ENCODE data around the gene RPS6KC1. TPM values are rescaled to one million over a fixed set of nuclear protein-coding genes. Genes with fewer than 3 reads are reported as not detected.

Gene RPS6KC1
- total and polyA plus RNA-seq, 2 donors from 2014 or later: 6.3 to 13.8 TPM

DNA sequence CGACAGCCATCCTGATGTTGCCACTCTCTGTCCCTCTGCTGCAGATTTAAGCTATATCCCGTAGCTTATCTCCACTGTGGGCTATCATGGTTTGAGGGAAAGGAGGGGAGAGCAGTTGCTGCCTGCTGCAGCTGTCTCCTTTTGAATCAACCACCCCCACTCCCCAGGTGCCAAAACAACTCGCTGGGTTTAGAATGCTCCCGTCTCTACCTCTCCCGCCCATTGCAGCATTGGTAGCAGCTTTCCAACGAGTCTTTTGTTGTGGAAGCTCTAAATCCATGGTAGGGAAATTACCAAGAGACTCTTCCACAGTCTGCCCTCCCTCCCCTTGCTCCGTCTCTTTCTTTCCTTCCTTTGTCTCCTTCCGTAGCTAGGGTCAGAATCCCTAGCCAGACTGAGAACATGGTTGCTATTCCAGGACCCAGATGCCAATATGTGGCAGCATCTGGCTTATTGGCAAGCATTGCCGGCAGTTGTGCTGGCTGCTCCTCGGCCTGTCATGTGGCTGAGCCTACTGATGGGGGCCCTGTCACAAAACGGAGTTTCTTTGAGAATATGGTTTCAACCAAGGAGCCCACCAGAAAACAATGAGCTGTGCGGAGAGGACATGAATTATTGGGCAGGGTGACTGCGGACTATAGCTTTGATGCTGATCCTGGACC, 230.7 kb downstream of the RPS6KC1 start:
- Histone ChIP-seq H3K36me3 (ENCODE audit: control insufficient read depth in 2 of 3, insufficient read depth in 3 of 3, low read length in 3 of 3) (no peaks in the 10 kb centered on the region), H3K9ac (ENCODE audit: low read length in 3 of 3) (no peak overlapping the region), H3K27me3 (ENCODE audit: control insufficient read depth, insufficient read depth, low read length) (no peaks in the 10 kb centered on the region), H3K27ac (ENCODE audit: low read depth in 2 of 2, low read length in 2 of 2) (no peak overlapping the region), H3K9me3 (ENCODE audit: control insufficient read depth in 2 of 3, insufficient read depth in 1 of 3, low read length in 3 of 3) (no peaks in the 10 kb centered on the region), H3K4me3 (ENCODE audit: low read length in 3 of 3) (no peak overlapping the region), H3K4me1 (ENCODE audit: control insufficient read depth in 2 of 3, insufficient read depth in 2 of 3, low read depth in 1 of 3, low read length in 3 of 3) (no peaks in the 10 kb centered on the region)
- intact Hi-C loops (cut with DNase I): no loop called here
- TF ChIP-seq, protein P1, sequence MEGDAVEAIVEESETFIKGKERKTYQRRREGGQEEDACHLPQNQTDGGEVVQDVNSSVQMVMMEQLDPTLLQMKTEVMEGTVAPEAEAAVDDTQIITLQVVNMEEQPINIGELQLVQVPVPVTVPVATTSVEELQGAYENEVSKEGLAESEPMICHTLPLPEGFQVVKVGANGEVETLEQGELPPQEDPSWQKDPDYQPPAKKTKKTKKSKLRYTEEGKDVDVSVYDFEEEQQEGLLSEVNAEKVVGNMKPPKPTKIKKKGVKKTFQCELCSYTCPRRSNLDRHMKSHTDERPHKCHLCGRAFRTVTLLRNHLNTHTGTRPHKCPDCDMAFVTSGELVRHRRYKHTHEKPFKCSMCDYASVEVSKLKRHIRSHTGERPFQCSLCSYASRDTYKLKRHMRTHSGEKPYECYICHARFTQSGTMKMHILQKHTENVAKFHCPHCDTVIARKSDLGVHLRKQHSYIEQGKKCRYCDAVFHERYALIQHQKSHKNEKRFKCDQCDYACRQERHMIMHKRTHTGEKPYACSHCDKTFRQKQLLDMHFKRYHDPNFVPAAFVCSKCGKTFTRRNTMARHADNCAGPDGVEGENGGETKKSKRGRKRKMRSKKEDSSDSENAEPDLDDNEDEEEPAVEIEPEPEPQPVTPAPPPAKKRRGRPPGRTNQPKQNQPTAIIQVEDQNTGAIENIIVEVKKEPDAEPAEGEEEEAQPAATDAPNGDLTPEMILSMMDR (IDR thresholded peaks at IDR 0.05; ENCODE audit: borderline replicate concordance, extremely low read depth, insufficient read depth): no peak
- no peak for DNase-seq
- no peak for FAIRE-seq

DNA sequence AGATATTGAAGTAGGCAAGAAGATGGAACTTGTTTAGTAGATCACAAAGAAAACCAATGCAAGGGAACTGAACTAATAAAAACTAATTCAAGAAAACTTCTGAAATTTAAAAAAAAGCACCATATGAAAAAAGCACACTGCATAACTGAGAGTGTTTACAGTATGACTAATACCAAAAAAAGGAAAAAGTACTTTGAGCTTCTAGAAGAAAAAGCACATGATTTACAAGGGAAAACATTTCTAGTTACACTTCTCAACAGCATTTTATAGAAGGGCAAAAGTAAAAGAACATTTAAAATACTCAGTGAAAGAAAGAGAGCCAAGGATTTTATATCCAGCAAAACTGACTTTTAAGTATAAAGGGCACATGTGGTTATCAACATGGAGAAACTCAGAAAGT, 233.6 kb downstream of the RPS6KC1 start:
- no peak for FAIRE-seq
- Histone ChIP-seq H3K4me1 (ENCODE audit: control insufficient read depth in 2 of 3, insufficient read depth in 2 of 3, low read depth in 1 of 3, low read length in 3 of 3) (no peaks in the 10 kb centered on the region), H3K27me3 (ENCODE audit: control insufficient read depth, insufficient read depth, low read length) (no peaks in the 10 kb centered on the region), H3K36me3 (ENCODE audit: control insufficient read depth in 2 of 3, insufficient read depth in 3 of 3, low read length in 3 of 3) (no peaks in the 10 kb centered on the region), H3K9me3 (ENCODE audit: control insufficient read depth in 2 of 3, insufficient read depth in 1 of 3, low read length in 3 of 3) (no peaks in the 10 kb centered on the region), H3K27ac (ENCODE audit: low read depth in 2 of 2, low read length in 2 of 2) (no peak overlapping the region), H3K4me3 (ENCODE audit: low read length in 3 of 3) (no peak overlapping the region), H3K9ac (ENCODE audit: low read length in 3 of 3) (no peak overlapping the region)
- intact Hi-C loops (cut with DNase I): no loop called here
- DNase-seq: no peak
- TF ChIP-seq, protein P1 (IDR thresholded peaks at IDR 0.05; ENCODE audit: borderline replicate concordance, extremely low read depth, insufficient read depth): no peak

DNA sequence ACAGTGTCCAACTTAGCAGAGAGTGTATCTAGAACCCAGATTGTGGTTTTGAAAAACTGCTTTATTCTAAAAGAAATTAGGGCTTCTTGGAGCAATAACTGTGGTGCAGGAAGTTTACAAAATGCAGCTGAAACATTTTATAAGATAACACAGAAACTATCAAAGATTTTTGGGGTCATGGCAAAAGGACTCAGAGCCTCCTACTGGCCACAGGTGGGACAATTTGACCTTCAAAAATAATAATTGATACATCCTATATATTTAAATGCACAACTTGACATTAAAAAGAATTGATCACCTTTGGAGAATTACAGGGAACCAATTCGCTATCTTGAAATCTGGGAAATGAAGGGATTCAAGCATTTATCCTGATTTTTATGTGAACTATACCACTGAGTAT, 235.2 kb downstream of the RPS6KC1 start:
- Histone ChIP-seq H3K4me1 (ENCODE audit: control insufficient read depth in 2 of 3, insufficient read depth in 2 of 3, low read depth in 1 of 3, low read length in 3 of 3) (no peaks in the 10 kb centered on the region), H3K4me3 (ENCODE audit: low read length in 3 of 3) (no peak overlapping the region), H3K27me3 (ENCODE audit: control insufficient read depth, insufficient read depth, low read length) (no peaks in the 10 kb centered on the region), H3K9ac (ENCODE audit: low read length in 3 of 3) (no peak overlapping the region), H3K27ac (ENCODE audit: low read depth in 2 of 2, low read length in 2 of 2) (no peak overlapping the region), H3K9me3 (ENCODE audit: control insufficient read depth in 2 of 3, insufficient read depth in 1 of 3, low read length in 3 of 3) (no peaks in the 10 kb centered on the region), H3K36me3 (ENCODE audit: control insufficient read depth in 2 of 3, insufficient read depth in 3 of 3, low read length in 3 of 3) (no peaks in the 10 kb centered on the region)
- intact Hi-C loops (cut with DNase I): no loop called here
- TF ChIP-seq, protein P1 (IDR thresholded peaks at IDR 0.05; ENCODE audit: borderline replicate concordance, extremely low read depth, insufficient read depth): no peak
- FAIRE-seq: no peak
- no peak for DNase-seq

DNA sequence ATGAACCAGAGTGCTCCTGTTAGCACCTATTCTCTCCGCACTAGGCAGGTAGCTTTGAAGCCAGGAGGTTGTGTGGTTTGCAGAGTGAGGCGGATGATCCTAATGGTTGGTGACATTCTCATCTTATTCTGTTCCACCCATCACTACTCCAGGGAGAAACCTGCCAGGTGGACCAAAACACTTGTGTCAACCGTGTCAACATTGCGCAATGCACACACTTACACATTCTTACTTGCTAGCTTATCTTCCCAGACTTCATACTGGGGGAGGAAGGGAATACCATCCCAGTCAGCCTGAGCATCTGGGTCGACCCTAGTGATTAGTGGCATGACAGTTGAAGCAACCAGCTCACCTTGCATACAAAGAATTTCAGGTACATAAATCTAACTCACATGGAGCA, 236.9 kb downstream of the RPS6KC1 start:
- no peak overlapping the region for H3K27ac ChIP-seq (ENCODE audit: low read depth in 2 of 2, low read length in 2 of 2)
- no peaks in the 10 kb centered on the region for H3K27me3 ChIP-seq (ENCODE audit: control insufficient read depth, insufficient read depth, low read length)
- no peaks in the 10 kb centered on the region for H3K9me3 ChIP-seq (ENCODE audit: control insufficient read depth in 2 of 3, insufficient read depth in 1 of 3, low read length in 3 of 3)
- no peak for FAIRE-seq
- H3K4me3 ChIP-seq (ENCODE audit: low read length in 3 of 3): no peak overlapping the region
- H3K9ac ChIP-seq (ENCODE audit: low read length in 3 of 3): no peak overlapping the region
- H3K36me3 ChIP-seq (ENCODE audit: control insufficient read depth in 2 of 3, insufficient read depth in 3 of 3, low read length in 3 of 3): no peaks in the 10 kb centered on the region
- DNase-seq: no peak
- H3K4me1 ChIP-seq (ENCODE audit: control insufficient read depth in 2 of 3, insufficient read depth in 2 of 3, low read depth in 1 of 3, low read length in 3 of 3): no peaks in the 10 kb centered on the region
- intact Hi-C loops (cut with DNase I): no loop called here
- TF ChIP-seq, protein P1 (IDR thresholded peaks at IDR 0.05; ENCODE audit: borderline replicate concordance, extremely low read depth, insufficient read depth): no peak
